Measurements from ENCODE around the gene CNTNAP5. TPM values are rescaled to one million over a fixed set of nuclear protein-coding genes. Genes with fewer than 3 reads are reported as not detected.

The CNTNAP5 gene
- total and polyA plus RNA-seq, 2 donors from 2014 or later: 0.50 TPM; not detected in 1

GRCh38 chr2:124664363-124664762 is 639.3 kb downstream of the CNTNAP5 start:
- no peaks in the 10 kb centered on the region for H3K4me1 ChIP-seq (ENCODE audit: control insufficient read depth in 2 of 3, insufficient read depth in 2 of 3, low read depth in 1 of 3, low read length in 3 of 3)
- intact Hi-C loops (cut with DNase I): no loop called here
- no peaks in the 10 kb centered on the region for H3K27me3 ChIP-seq (ENCODE audit: control insufficient read depth, insufficient read depth, low read length)
- no peak overlapping the region for H3K27ac ChIP-seq (ENCODE audit: low read depth in 2 of 2, low read length in 2 of 2)
- DNase-seq (no peak), FAIRE-seq (no peak)
- no peak for TF ChIP-seq CTCF (IDR thresholded peaks at IDR 0.05; ENCODE audit: borderline replicate concordance, extremely low read depth, insufficient read depth)
- no peak overlapping the region for H3K4me3 ChIP-seq (ENCODE audit: low read length in 3 of 3)
- H3K9me3 ChIP-seq (ENCODE audit: control insufficient read depth in 2 of 3, insufficient read depth in 1 of 3, low read length in 3 of 3): no peaks in the 10 kb centered on the region
- no peaks in the 10 kb centered on the region for H3K36me3 ChIP-seq (ENCODE audit: control insufficient read depth in 2 of 3, insufficient read depth in 3 of 3, low read length in 3 of 3)
- H3K9ac ChIP-seq (ENCODE audit: low read length in 3 of 3): no peak overlapping the region

- Histone ChIP-seq H3K4me1 (ENCODE audit: control insufficient read depth in 2 of 3, insufficient read depth in 2 of 3, low read depth in 1 of 3, low read length in 3 of 3) (no peaks in the 10 kb centered on the region), H3K4me3 (ENCODE audit: low read length in 3 of 3) (no peak overlapping the region), H3K27me3 (ENCODE audit: control insufficient read depth, insufficient read depth, low read length) (no peaks in the 10 kb centered on the region), H3K27ac (ENCODE audit: low read depth in 2 of 2, low read length in 2 of 2) (no peak overlapping the region), H3K36me3 (ENCODE audit: control insufficient read depth in 2 of 3, insufficient read depth in 3 of 3, low read length in 3 of 3) (no peaks in the 10 kb centered on the region), H3K9me3 (ENCODE audit: control insufficient read depth in 2 of 3, insufficient read depth in 1 of 3, low read length in 3 of 3) (no peaks in the 10 kb centered on the region), H3K9ac (ENCODE audit: low read length in 3 of 3) (no peak overlapping the region)
- FAIRE-seq (no peak), DNase-seq (no peak)
- TF ChIP-seq CTCF (IDR thresholded peaks at IDR 0.05; ENCODE audit: borderline replicate concordance, extremely low read depth, insufficient read depth): no peak
- intact Hi-C loops (cut with DNase I): no loop called here
Observed at GRCh38 chr2:124666976-124667375, 641.9 kb downstream of the CNTNAP5 start.

GRCh38 chr2:124668161-124668560 is 643.1 kb downstream of the CNTNAP5 start:
- H3K4me1 ChIP-seq (ENCODE audit: control insufficient read depth in 2 of 3, insufficient read depth in 2 of 3, low read depth in 1 of 3, low read length in 3 of 3): no peaks in the 10 kb centered on the region
- H3K36me3 ChIP-seq (ENCODE audit: control insufficient read depth in 2 of 3, insufficient read depth in 3 of 3, low read length in 3 of 3): no peaks in the 10 kb centered on the region
- no peak for TF ChIP-seq CTCF (IDR thresholded peaks at IDR 0.05; ENCODE audit: borderline replicate concordance, extremely low read depth, insufficient read depth)
- H3K9me3 ChIP-seq (ENCODE audit: control insufficient read depth in 2 of 3, insufficient read depth in 1 of 3, low read length in 3 of 3): no peaks in the 10 kb centered on the region
- FAIRE-seq (no peak), DNase-seq (no peak)
- H3K27me3 ChIP-seq (ENCODE audit: control insufficient read depth, insufficient read depth, low read length): no peaks in the 10 kb centered on the region
- H3K4me3 ChIP-seq (ENCODE audit: low read length in 3 of 3): no peak overlapping the region
- no peak overlapping the region for H3K27ac ChIP-seq (ENCODE audit: low read depth in 2 of 2, low read length in 2 of 2)
- intact Hi-C loops (cut with DNase I): no loop called here
- H3K9ac ChIP-seq (ENCODE audit: low read length in 3 of 3): no peak overlapping the region

- no peaks in the 10 kb centered on the region for H3K27me3 ChIP-seq (ENCODE audit: control insufficient read depth, insufficient read depth, low read length)
- H3K9me3 ChIP-seq (ENCODE audit: control insufficient read depth in 2 of 3, insufficient read depth in 1 of 3, low read length in 3 of 3): no peaks in the 10 kb centered on the region
- no peak overlapping the region for H3K4me3 ChIP-seq (ENCODE audit: low read length in 3 of 3)
- FAIRE-seq (no peak), DNase-seq (no peak)
- no peak overlapping the region for H3K9ac ChIP-seq (ENCODE audit: low read length in 3 of 3)
- H3K36me3 ChIP-seq (ENCODE audit: control insufficient read depth in 2 of 3, insufficient read depth in 3 of 3, low read length in 3 of 3): no peaks in the 10 kb centered on the region
- intact Hi-C loops (cut with DNase I): no loop called here
- TF ChIP-seq CTCF (IDR thresholded peaks at IDR 0.05; ENCODE audit: borderline replicate concordance, extremely low read depth, insufficient read depth): no peak
- H3K27ac ChIP-seq (ENCODE audit: low read depth in 2 of 2, low read length in 2 of 2): no peak overlapping the region
- no peaks in the 10 kb centered on the region for H3K4me1 ChIP-seq (ENCODE audit: control insufficient read depth in 2 of 3, insufficient read depth in 2 of 3, low read depth in 1 of 3, low read length in 3 of 3)
Observed at GRCh38 chr2:124670187-124670586, 645.1 kb downstream of the CNTNAP5 start.
